ENCODE results near the gene DTNBP1.
A peak's percentile ranks its signal among the peaks of the same experiment; 100 is the strongest.

The DTNBP1 gene

GRCh38 chr6:15500078-15500740 lies 162.6 kb downstream of the DTNBP1 start:
- no peak for DNase-seq

- DNase-seq = no peak
These were observed 163.2 kb downstream of the DTNBP1 start for GRCh38 chr6:15499591-15499990.

GRCh38 chr6:15499125-15499524 lies 163.7 kb downstream of the DTNBP1 start:
- DNase-seq = no peak

- DNase-seq = no peak
These were observed 164.2 kb downstream of the DTNBP1 start for GRCh38 chr6:15498640-15499039.

GRCh38 chr6:15496345-15497131 lies 166.3 kb downstream of the DTNBP1 start:
- no peak for DNase-seq

- no peak for DNase-seq
These were observed 167.4 kb downstream of the DTNBP1 start for GRCh38 chr6:15495375-15495901.

GRCh38 chr6:15493437-15494168 lies 169.2 kb downstream of the DTNBP1 start:
- DNase-seq = no peak

GRCh38 chr6:15491986-15492269 lies 170.9 kb downstream of the DTNBP1 start:
- DNase-seq = no peak

- peak; percentile 78 to 79 for DNase-seq
These were observed 171.4 kb downstream of the DTNBP1 start for GRCh38 chr6:15491255-15491985.

- peak in 1 of 2 experiments; percentile 16 for DNase-seq
These were observed 172.4 kb downstream of the DTNBP1 start for GRCh38 chr6:15490242-15491100.

- peak in 1 of 2 experiments; percentile 17 for DNase-seq
These were observed 173.4 kb downstream of the DTNBP1 start for GRCh38 chr6:15489261-15489962.

- DNase-seq = no peak
These were observed 175.6 kb downstream of the DTNBP1 start for GRCh38 chr6:15487262-15487661.

GRCh38 chr6:15485936-15486335 lies 176.9 kb downstream of the DTNBP1 start:
- no peak for DNase-seq

GRCh38 chr6:15484821-15485220 lies 178.0 kb downstream of the DTNBP1 start:
- no peak for DNase-seq

GRCh38 chr6:15484140-15484539 lies 178.7 kb downstream of the DTNBP1 start:
- DNase-seq = no peak

- DNase-seq = no peak
These were observed 179.8 kb downstream of the DTNBP1 start for GRCh38 chr6:15483060-15483459.

GRCh38 chr6:15481390-15482291 lies 181.2 kb downstream of the DTNBP1 start:
- peak in 1 of 2 experiments; percentile 39 for DNase-seq

- no peak for DNase-seq
These were observed 182.3 kb downstream of the DTNBP1 start for GRCh38 chr6:15480525-15480924.

- no peak for DNase-seq
These were observed 183.1 kb downstream of the DTNBP1 start for GRCh38 chr6:15479761-15480160.

GRCh38 chr6:15477746-15478145 lies 185.1 kb downstream of the DTNBP1 start:
- DNase-seq = no peak

Data from activated T-cell treated with anti-CD3 and anti-CD28 coated beads, Interleukin-2, amount 50 U/mL, for 48 hours (primary cell).